ENCODE data around the gene CAMK1.
A peak's percentile ranks its signal among the peaks of the same experiment; 100 is the strongest.

CAMK1 gene

DNA sequence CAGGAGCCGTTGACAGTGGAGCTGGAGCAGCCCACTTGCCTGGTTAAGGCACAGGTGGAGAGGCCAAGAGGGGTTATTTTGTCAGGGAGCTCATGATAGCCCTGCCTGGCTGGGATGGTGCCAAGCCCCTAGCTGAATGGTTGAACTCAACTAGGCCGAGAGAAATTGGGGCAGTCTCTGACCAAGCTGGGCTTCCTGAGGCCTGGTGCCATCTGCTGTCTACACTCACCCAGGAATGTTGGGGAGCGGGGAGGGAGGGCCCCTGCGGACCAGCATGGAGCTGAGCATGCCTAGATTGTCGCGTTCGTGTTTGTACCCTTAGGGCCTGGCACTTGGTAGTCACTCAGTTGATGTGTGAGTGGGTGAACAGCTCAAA lies 37.0 kb downstream of the CAMK1 start:
- Histone ChIP-seq H3K36me3 (ENCODE audit: control insufficient read depth, insufficient read depth, low read length) (no peaks in the 10 kb centered on the region), H3K9me3 (ENCODE audit: control insufficient read depth, low read length) (no peaks in the 10 kb centered on the region), H3K79me2 (peaks cover 31% of the 10 kb centered on the region), H3K9ac (no peak overlapping the region), H2AFZ (peak overlapping the region; percentile 93), H3K4me2 (ENCODE audit: low read length) (peak overlapping the region; percentile 87), H3K4me1 (peaks cover 12% of the 10 kb centered on the region), H3K4me3 (ENCODE audit: low read depth, low read length) (peak overlapping the region; percentile 89), H3K27me3 (ENCODE audit: control insufficient read depth, insufficient read depth, low read length) (no peaks in the 10 kb centered on the region), H3K27ac (peak overlapping the region; percentile 98)
- TF ChIP-seq, protein P1, sequence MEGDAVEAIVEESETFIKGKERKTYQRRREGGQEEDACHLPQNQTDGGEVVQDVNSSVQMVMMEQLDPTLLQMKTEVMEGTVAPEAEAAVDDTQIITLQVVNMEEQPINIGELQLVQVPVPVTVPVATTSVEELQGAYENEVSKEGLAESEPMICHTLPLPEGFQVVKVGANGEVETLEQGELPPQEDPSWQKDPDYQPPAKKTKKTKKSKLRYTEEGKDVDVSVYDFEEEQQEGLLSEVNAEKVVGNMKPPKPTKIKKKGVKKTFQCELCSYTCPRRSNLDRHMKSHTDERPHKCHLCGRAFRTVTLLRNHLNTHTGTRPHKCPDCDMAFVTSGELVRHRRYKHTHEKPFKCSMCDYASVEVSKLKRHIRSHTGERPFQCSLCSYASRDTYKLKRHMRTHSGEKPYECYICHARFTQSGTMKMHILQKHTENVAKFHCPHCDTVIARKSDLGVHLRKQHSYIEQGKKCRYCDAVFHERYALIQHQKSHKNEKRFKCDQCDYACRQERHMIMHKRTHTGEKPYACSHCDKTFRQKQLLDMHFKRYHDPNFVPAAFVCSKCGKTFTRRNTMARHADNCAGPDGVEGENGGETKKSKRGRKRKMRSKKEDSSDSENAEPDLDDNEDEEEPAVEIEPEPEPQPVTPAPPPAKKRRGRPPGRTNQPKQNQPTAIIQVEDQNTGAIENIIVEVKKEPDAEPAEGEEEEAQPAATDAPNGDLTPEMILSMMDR (IDR thresholded peaks at IDR 0.05): no peak

DNA sequence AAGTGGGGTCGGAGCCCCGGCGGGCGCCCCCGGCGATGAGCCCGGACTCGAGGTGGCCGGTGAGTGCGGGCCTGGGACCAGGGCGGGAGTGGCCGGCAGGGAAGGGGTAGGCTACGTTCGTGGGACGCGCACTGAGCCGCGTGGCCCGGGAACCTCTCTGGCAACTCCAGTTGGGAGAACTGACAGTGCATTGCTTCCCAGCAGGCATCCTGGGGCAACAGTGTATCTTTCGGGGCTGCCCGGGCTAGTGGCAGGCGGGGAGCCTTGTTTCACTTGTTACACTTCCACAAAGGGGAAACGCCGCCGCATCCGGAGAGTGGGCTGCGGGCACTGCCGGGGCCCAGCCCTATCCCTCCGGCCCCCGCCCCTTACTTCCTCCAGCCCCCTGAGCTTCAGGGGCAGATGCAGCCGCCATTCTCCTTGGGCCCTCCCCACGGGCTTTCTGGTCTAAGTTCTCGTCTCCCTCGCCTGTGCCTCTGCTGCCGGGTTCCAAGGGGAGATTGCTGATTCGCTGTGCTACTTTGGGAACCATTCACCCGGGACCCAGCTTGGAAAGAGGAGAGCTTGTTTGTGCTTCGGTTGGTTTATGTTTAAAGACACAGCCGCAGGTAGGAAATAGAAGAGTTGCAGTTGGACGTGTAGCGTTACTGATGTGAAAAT lies 37.5 kb downstream of the CAMK1 start:
- H3K4me1 ChIP-seq: peaks cover 12% of the 10 kb centered on the region
- H3K27me3 ChIP-seq (ENCODE audit: control insufficient read depth, insufficient read depth, low read length): no peaks in the 10 kb centered on the region
- TF ChIP-seq, protein P1 (IDR thresholded peaks at IDR 0.05): no peak
- no peaks in the 10 kb centered on the region for H3K9me3 ChIP-seq (ENCODE audit: control insufficient read depth, low read length)
- peak overlapping the region; percentile 87 for H3K4me2 ChIP-seq (ENCODE audit: low read length)
- peak overlapping the region; percentile 98 for H3K27ac ChIP-seq
- H2AFZ ChIP-seq: peak overlapping the region; percentile 93
- peaks cover 31% of the 10 kb centered on the region for H3K79me2 ChIP-seq
- no peaks in the 10 kb centered on the region for H3K36me3 ChIP-seq (ENCODE audit: control insufficient read depth, insufficient read depth, low read length)
- H3K4me3 ChIP-seq (ENCODE audit: low read depth, low read length): peak overlapping the region; percentile 89
- peak overlapping the region; percentile 88 for H3K9ac ChIP-seq

DNA sequence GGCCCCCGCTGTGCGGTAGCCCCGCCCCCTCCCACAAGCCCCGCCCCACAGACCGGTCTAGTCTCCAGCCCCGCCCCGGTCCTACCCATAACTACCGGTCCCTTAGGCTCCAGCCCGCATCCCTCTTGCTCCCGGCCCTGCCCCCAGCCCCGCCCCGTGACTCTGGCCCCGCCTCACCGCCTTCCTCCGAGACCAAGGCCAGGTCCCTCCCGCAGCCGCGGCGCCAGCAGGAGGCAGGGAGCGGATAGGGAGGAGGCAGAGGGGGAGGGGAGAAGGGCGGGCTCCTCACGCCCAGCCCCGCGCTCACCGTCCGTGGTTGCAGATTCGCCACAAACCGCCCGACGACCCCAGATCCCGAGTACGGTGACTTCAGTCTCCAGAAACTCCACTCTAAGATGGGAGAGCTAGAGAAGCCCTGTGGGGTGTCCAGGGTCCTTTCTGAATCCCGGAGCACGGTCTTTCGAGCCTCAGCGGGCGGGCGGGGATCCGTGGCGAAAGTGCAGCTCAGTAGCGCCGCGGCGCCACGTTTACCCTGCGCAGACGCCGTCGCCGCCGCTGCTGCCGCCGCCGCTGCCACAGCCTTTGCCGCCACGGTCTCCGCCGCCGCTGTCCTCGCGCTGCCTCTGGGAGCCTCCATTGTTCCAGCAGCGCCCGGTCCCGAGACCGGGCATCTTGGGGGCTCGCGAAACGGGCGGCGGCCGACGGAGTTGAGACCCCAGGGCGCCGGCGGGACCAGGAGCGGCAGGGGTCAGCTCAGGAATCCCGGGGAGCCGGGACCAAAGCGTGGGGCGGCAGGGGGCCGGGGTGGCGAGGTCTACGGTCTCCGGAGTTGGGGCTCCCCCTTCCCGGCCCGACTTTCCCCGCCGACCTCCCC lies 38.3 kb downstream of the CAMK1 start, which contains the start of gene BRPF1:
Gene BRPF1 (plus strand): TSS at position 530 of the 874 bp plus-strand sequence. CDS start 2,406 bp downstream, outside the sequence.
- Histone ChIP-seq H3K4me3 (ENCODE audit: low read depth, low read length) (peak within 1 kb of the TSS; percentile 89), H3K9ac (peak within 1 kb of the TSS; percentile 88), H3K4me1 (peaks cover 12% of the 10 kb centered on the region), H3K79me2 (peaks cover 30% of the 10 kb centered on the region), H3K9me3 (ENCODE audit: control insufficient read depth, low read length) (no peaks in the 10 kb centered on the region), H2AFZ (peak within 1 kb of the TSS; percentile 93), H3K27me3 (ENCODE audit: control insufficient read depth, insufficient read depth, low read length) (no peaks in the 10 kb centered on the region), H3K36me3 (ENCODE audit: control insufficient read depth, insufficient read depth, low read length) (no peaks in the 10 kb centered on the region), H3K4me2 (ENCODE audit: low read length) (peak within 1 kb of the TSS; percentile 87), H3K27ac (peak within 1 kb of the TSS; percentile 98)
- TF ChIP-seq, protein P1 (IDR thresholded peaks at IDR 0.05): no peak

DNA sequence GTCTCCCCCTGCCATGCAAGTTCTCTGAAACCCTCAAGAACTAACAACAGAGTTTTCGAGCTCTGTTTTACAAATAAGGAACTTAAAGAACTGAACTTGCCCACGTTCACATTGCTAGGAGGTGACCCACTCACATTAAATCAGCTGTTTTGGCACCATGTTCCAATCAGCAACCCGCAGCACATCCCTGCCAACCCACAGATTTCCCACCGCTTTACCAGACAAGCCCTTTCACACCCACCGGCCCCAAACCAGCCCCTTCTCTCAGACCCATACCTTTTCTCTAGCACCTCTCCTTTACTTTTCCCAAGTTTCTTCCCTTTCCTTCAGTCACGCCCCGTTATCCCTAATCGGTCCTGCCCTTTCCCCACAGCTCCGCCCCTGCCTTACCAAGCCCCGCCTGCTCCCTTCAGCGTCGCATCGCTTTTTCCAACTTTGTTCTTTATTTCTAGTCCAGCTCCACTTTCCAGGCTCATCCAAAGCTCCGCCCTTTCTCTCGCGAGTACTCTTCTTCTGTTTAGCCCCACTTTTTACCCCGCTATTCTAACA lies 39.0 kb downstream of the CAMK1 start:
- TF ChIP-seq, protein P1 (IDR thresholded peaks at IDR 0.05): no peak
- H3K4me3 ChIP-seq (ENCODE audit: low read depth, low read length): peak overlapping the region; percentile 89
- H2AFZ ChIP-seq: peak overlapping the region; percentile 72
- H3K4me1 ChIP-seq: peaks cover 12% of the 10 kb centered on the region
- no peak overlapping the region for H3K9ac ChIP-seq
- H3K4me2 ChIP-seq (ENCODE audit: low read length): peak overlapping the region; percentile 36
- H3K9me3 ChIP-seq (ENCODE audit: control insufficient read depth, low read length): no peaks in the 10 kb centered on the region
- peaks cover 29% of the 10 kb centered on the region for H3K79me2 ChIP-seq
- no peaks in the 10 kb centered on the region for H3K27me3 ChIP-seq (ENCODE audit: control insufficient read depth, insufficient read depth, low read length)
- H3K36me3 ChIP-seq (ENCODE audit: control insufficient read depth, insufficient read depth, low read length): no peaks in the 10 kb centered on the region
- peak overlapping the region; percentile 98 for H3K27ac ChIP-seq

All from parathyroid adenoma (tissue), 2 donors.